CD4-positive, alpha-beta T cell treated with Interleukin-17A for 1 hour (primary cell): ENCODE measurements around the gene SLC24A3.
"Not testable (repeated sequence)": the region's sequence is repeated elsewhere in the genome, so short reads cannot be mapped to it uniquely, and the experiment has no call there.

Experiments
- DNase-seq: peaks from one replicate; pipeline ENCODE4 v3.0.0-alpha.2; 2020

Gene SLC24A3

DNA sequence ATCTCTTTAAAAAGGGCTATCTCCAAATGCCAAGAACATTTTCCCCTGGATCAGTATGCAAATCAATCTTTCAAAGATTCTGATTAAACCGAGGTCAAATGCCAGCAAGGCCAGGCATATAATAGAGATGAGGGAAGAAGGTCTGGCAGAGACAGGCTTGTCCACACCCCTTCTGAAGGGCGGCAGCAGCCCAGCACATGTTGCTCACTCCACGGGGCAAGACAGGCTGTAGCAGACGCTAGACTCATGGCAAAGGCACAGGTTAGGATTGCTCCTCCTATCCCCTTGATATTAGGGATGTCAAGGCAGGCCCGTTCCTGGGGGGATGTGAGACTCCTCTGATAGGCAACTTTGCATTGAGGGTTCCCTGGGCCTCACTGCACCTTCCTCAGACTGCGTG is 440.9 kb downstream of the SLC24A3 start:
- no peak for DNase-seq

DNA sequence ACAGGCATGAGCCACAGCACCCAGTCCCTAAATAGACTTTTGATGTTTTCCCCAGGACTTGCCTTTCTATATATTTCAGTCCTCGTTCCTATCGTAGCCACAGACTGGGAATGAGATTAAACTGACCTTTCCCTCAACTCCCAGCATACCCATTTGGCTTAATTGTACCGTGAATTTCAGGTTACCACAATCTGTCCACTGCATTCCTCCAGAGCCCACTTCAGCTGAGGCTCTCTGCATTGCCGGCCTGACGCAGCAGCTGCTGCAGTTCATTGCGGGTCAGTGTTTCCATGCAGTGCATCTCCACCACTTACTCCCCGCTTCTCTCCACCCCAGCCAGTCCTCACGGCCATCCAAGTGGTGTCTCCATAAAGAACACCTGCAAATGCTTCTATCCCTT is 442.5 kb downstream of the SLC24A3 start:
- DNase-seq, result no peak

DNA sequence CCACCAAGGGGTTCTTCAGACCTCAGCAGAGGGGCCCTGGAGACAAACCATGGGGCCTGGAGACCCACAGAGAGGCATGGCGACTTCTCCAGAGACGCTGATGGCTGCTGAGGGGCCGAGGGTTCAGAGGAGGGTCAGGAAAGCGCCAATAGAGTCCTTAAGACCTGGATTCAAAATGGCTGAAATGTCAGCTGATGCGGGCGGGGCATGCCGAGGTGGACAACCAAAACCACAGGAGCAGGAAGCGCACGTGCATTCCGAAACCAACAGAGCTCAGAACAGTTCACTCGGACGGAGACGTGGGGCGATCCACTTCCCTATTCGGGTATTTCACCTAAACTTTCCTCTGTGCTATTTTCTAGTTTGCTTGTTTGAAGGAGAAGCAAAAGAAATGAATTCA is 445.7 kb downstream of the SLC24A3 start:
- DNase-seq, result peak; percentile 10

DNA sequence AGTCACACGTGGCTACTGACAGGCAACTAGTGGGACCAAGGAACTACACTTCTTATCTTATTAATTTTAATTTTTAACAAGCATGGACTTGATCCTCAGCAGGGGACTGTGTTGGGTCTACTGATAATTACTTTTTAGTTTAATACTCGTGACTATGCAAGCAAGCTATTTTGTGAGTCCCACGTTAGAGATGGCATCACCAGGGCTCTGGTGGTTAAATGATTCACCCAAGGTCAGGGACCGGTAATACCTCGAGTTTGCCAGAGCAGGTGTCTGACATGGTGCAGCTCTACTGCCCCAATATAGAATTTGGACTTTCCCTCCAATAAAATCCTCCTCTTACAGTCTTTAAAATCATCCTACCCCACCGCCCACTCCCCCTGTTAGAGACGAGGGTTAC is 447.0 kb downstream of the SLC24A3 start:
- no peak for DNase-seq

DNA sequence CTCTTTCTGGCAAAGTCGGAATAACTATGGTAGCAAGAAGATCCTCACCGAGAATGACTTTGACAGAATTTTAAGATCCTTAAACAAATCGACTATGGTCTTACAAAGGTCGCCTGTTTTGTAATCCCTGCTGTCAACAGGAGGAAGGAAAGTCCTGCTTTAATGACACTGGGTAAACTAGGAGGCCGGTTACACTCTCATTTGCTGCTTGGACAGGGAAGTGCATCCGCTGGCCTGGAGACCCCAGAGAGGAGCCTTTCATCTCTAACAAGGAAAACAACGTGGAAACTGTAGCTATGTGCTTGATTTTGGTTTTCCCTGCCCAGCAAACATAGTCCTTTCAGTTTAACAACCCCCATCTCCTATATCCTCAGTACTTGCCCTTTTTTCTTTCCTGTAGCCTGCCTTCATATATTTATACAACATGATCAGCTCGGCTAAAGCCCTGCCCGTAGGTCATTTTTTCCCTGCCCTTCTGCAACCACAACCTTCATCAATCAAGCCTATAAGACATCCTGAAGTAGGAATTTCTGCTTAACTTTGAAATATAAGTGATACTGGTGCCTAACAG is 448.5 kb downstream of the SLC24A3 start:
- no peak for DNase-seq

DNA sequence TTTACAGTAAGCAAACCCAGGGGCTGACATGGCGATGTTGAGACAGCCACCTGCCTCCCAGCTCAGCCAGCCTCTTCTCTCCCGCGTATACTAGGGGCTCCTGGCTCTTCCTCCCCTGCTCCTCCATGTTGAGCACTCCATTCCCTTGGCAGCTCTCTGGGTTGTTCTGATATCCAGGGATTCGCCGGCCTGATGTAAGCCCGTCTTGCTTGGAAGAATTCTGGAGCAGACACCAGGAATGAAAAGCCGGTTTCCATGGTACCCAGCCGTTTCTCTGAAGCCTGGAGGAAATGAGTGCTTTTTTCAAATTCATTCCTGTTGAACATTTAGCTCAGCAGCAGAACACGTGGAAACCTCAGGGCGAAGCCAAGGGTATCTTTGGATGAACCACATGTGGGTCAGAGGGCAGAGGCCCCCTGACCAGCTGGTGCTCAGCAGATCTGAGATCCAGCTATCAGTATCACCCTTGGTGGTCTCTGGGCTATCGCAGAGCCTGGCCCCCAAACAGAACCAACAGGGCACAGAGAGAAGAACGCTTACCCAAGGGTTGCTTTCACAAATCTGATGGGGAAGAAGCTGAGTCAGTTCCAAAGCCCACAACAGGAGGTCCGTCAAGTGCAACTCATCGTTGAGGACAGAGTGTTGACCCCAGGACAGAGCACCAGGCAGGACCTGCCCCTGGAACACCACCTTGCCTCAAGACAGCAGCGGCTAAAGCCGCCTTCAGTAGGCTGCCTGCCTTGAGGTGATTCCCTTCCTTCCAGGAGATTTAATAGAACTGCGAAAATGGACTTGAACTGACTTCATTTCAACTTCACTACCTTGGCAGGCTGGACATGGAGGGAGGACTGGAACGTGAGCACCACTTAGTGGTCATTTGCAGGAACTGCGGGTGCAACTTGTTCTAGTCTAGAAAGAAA is 449.5 kb downstream of the SLC24A3 start:
- DNase-seq, result peak; percentile 42

DNA sequence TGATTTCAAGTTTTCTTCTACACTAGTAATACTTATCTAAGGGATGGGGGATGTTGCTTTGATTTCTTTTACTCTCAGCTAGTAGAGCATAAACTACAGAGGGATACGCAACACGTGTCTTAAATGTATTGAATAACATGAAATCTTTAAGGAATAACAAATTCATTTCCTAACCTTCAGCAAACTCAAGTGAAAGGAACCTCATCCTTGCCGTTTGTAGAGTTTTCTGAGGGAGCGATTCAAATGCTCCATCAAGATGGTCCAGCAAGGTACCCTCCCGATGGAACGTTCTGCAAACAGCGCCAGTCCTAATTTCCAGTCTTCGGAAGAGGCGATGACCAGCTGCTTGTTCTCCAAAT is 450.2 kb downstream of the SLC24A3 start:
- no peak for DNase-seq

DNA sequence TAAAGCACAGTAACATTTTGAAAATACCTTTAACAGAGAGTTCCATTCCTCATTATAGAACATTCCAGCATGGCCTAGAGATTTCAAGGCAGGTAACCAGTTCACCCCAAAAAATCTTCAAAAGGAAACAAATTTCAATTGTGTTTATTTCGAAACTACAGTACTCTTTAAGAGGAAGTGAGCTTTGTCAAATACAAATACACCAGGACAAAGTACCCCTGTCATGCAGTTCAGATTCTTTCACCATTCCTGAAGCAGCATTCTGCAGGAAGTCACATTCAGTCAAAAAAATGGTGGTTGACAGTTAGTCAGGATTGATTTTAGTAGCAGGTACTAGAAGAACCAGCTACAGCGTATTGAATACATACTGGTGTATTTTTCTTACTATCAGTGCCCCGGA is 456.0 kb downstream of the SLC24A3 start:
- no peak for DNase-seq

DNA sequence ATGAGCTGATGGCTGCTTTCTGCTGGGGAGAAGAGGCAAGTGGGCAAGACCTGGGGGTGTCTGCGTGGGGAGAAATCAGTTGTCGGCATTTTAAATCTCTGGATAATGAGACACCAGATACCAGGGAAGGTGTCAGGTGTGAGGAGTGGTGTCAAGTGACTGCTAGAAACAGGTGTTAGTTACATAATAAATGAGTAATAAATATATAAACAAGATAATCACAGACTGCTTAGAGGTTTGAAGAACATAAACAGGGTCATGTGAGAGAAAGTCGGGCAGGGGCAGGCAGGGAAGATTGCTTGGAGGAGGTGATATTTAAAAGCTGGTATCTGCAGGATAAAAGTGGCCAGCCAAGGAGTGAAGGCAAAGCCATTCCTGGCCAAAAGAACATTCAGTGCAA is 458.4 kb downstream of the SLC24A3 start:
- DNase-seq, result no peak

DNA sequence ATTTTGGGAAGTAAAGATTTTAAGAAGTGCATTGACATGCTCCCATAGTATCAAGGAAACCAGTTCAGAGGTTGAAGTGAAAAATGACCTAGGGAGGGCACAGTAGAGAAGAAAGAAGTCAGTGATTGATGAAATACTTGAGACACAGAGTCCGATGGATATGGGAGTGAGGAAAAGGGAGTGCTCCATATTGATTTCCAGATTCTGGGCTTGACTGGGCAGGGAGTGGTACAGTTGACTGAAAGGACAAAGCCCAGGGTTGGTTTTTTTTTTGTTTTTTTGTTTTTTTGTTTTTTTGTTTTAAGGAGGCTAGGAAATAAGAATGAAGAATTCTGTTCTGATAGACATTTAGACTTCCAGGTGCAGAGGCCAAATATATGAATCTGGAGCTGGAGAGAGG is 458.9 kb downstream of the SLC24A3 start:
- DNase-seq, result no peak

DNA sequence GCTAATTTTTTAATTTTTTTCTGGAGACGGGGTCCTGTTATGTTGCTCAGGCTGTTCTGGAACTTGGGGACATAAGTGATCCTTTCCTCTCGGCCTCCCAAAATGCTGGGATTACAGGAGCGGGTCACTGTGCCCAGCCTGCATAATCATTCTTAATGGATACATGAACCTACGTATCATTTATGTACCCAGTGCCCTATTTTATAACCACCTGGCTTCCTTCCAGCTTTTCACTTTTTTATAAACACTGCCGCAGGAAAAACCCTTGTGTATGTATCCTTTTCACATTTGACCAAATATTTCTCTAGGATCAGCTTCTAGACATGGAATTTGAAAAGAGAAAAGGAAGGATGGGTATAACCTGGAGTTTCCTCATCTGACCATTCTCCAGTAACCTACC is 460.1 kb downstream of the SLC24A3 start:
- DNase-seq, result no peak

DNA sequence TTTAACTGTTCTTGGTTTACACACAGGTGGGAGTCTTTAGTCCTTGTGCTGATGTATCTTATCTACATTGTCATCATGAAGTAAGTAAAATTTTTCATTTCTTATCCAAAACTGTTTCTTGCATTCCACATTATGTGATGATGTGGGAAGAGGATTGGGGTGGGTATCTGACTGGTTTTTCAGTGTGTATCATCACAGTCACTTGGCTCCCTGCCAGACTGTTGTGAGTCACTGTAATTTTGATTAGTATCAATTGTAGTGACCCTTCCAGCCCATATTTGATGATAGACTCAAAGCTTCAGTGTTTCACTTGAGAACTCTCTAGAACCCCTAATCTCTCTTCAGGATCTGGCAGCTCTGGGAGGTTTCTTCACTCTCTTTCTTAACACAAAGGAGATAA is 461.1 kb downstream of the SLC24A3 start:
- no peak for DNase-seq

DNA sequence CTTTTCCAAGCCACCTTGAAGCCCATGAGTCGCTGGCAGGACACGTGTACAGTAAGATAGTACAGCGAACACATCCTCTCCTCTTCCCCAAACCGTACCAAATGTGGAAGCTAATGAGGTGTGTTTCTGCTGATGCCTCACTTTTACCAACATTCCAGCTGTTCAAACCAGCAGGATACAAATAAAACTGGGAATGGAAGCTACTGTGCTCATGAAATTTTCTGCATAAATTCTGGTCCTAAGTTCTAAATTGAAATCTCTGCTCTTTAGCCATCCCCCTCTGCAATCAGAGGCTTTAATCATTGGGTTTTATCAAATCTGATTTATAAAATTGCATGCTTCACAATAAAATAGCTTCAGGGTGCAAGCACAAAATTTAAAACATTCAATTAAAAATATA is 463.8 kb downstream of the SLC24A3 start:
- DNase-seq, result no peak

DNA sequence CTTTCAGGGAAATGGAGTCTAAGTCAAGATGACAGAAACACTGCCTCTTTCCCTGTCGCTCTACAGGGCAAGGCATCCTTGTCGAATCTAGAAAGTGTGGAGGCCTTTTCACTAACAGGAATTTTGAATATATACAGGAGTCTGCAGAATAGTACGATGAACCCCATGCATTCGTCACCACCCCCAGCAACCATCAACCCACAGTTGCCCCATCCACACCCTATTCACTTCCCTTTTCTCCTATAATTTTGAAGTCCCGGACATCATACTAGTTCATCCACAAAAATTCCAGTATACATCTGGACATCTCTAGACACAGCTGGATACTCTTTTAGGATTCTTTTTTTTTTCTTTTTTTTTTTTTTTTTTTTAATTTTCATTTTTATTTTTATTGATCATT is 464.9 kb downstream of the SLC24A3 start:
- no peak for DNase-seq

DNA sequence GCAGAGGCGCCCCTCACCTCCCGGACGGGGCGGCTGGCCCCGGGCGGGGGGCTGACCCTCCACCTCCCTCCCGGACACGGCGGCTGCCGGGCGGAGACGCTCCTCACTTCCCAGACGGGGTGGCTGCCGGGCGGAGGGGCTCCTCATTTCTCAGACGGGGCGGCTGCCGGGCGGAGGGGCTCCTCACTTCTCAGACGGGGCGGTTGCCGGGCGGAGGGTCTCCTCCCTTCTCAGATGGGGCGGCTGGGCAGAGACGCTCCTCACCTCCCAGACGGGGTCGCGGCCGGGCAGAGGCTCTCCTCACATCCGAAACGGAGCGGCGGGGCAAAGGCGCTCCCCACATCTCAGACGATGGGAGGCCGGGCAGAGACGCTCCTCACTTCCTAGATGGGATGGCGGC is 466.1 kb downstream of the SLC24A3 start:
- not testable (repeated sequence) for DNase-seq

DNA sequence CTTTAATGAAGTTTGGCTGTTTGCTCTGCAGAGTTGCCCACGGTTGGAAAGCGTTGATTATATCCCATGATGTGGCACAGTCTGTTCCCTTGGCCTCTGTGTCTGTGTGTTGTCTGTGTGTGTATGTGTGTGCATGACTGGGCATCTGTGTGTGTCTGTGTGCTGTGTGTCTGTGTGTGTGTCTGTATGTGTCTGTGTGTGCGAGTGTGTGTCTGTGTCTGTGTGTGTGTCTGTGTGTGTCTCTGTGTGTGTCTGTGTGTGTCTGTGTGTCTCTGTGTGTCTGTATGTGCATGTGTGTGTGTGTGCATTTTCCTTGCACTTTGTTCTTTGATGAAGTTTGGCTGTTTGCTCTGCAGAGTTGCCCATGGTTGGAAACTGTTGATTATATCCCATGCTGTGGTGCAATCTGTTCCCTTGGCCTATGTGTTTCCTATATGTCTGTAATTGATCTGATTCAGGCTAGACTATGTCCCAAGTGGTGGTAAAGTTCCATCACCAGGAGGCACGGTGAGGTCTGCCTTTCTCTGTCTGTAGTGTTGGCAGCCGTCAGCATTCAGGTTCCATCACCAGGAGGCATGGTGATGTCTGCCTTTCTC is 467.6 kb downstream of the SLC24A3 start:
- no peak for DNase-seq

DNA sequence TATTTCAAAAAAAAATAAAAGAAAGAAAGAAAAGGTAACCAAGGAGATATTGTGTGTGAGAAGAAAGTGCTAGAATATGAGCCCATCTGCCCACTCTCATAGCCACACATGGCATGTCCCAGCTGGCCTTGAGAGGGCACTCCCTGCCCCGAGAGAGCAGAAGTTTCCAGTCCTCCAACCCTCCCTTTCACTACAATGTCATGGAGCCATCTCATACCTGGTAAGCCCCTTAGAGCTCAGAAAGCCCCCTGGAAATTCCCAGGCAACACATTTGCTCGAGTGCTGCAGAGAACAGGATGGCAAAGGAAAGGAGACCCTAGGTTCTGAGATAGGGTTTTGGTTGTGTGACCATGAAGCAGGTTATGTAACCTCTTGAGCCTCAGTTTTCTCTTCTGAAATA is 469.8 kb downstream of the SLC24A3 start:
- no peak for DNase-seq

DNA sequence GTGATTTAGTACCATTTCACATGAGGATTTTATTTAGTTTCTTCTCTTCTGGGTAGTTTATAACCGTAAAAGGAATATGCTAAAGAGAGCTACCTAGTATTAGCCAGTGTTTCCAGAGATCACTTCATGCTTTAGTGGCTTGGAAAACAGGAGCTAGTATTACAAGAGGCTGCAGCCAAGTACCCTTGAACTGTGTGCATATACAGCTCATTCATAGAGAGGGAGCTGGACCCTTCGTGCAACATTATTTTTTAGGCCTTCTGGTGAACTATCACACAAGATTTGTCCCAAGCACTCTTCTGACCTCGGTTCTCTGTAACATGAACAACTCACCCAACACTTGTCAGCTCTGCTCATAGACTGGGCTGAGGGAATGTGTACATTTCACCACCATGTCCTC is 470.7 kb downstream of the SLC24A3 start:
- DNase-seq, result no peak

DNA sequence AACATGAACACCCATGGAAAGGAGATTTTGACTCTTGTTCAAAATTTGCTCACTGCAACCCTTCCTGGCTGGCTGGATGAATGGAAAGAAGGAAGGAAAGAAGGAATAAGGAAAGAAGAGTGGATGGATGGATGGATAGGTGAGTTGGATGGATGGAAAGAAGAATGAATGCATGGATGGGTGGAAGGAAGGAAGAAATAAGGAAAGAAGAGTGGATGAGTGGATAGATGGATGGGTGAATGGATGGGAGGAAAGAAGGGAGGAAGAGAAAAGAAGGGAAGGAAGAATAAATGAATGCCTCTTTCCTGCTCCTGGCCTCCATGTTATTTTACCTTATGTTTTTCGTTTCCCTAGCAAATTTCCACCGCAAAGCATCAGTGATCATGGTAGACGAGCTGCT is 471.4 kb downstream of the SLC24A3 start:
- DNase-seq, result no peak

DNA sequence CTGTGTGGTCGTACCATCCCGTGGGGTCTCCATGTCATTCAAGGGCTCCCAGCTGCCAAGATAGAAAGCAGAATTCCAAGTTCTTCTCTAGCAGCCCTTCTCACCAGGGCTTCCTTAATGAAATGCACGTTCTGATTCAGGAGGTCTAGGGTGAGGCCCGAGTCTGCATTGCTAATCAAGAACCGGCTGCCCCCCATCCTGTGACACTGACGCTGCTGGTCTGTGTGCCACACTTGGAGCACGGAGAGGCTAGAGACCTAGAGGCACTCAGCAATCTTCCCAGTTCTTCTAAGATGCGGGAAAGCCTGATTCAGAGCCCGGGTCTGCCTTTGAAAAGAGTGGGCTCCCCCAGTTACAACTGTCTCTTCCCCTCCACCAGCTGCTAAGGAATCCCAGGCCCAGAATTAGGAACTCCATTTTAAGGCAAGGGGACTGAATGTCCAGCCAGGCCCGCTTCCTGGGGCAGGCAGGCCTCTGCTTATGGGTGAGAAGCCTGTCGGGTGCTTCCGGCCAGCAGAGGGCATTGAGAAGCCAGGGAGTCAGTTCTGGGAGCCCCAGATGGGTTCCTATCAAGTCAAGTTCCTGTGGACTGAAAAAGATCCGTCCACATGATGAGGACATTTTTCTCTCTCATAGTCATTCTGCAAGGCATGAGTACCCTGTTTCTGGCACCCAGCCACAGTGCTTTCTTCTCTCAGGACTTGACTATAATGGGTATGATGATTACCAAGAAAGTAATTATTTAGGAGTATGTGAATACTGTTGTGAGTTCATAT is 475.8 kb downstream of the SLC24A3 start:
- DNase-seq, result no peak

DNA sequence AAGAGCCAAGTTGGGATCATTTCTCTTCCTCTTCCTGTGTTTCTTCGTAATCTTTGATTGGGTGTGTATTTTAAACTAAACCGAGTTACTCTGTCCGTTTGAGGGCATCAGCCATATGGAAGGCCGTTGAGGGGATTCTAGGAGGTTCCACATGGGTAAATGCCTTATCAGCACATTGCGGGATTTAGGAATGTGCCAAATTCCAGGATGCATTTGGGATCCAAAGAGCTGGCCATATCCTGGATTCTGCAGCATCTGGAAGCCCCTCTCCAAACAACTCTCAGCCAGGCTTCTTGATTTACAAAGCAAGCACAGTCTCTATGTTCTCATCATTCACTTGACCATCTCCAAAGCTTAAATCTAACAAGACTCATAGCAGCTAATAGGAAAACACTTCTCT is 478.0 kb downstream of the SLC24A3 start:
- DNase-seq, result no peak

DNA sequence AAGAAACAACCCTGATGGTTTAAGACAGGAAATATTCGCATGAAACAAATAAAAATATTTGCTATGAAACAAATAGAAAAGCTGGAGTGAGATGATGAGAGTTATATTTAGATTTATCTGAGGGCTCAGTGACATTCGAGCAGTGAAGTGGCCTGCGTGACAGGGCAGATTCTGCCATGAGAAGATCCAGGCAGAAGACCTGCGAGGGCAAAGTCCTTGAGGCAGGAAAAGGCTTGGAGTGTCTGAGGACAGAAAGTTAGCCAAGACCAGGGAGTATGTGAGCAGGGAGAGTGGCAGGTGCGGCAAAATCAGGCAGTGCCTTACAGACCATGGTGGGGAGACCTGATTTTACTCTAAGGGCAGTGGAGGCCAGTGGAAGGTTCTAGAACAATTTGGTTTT is 478.7 kb downstream of the SLC24A3 start:
- DNase-seq, result no peak

DNA sequence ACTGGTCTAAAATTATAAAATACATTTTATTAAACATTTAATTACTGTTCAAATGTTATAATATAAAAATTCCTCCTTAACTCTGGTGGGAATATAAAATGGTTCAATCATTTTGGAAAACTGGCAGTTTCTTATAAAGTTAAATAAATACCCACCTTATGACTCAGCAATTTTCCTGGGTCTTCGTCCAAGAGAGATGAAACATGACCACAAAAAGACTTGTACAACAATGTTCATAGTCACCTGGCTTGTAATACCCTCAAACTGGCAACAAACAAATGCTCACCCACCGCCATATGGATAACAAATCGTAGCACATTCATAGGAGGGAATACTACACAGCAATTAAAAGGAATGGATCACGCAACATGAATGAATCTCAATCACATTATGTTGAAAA is 479.7 kb downstream of the SLC24A3 start:
- DNase-seq, result no peak

DNA sequence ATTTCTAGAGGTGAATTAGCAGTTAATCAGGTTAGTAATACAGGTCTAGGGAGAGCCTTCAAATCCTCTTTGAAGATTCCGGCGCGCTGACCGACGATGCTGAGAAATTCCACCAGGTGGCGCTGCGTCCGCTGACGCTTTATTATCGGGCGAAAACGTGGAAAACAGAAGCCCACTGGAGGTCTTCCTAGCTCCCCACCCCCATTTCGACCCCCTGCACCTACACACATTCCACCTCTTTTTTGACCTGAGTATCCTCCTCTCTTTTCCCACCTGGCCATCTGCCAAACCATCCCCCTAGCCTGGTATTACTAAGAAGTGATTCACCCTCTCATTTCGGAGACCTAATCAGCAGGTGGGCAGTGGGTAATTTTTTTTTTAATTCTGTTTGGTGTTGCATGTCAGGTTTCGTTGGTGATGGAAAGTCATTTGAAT is 480.3 kb downstream of the SLC24A3 start:
- DNase-seq, result peak; percentile 28
